Renal cortex interstitium (tissue), 11 donors: ENCODE measurements around the gene CCL25. TPM values are rescaled to one million over a fixed set of nuclear protein-coding genes. Genes with fewer than 3 reads are reported as not detected.
"Not testable (repeated sequence)": the region's sequence is repeated elsewhere in the genome, so short reads cannot be mapped to it uniquely, and the experiment has no call there.

Experiments
- DNase-seq, 11 donors: peaks; one replicate each; pipeline ENCODE4 v3.0.0-alpha.2; 2013; ENCODE audit warnings: low read depth in 9 of 11, low spot score in 4 of 11; ENCODE audit errors: extremely low read depth in 1 of 11
- polyA plus RNA-seq, 3 donors: library from polyadenylated mRNA; unstranded; fragments of 120-200 nt; gene quantifications; one replicate each; pipeline ENCODE4 v1.2.1, GENCODE V29; 2013; ENCODE audit not compliant: insufficient read length in 3 of 3

The CCL25 gene
- polyA plus RNA-seq, 3 donors, result 0.26 to 0.64 (median 0.42) TPM

- no peak for DNase-seq
Observed at GRCh38 chr19:8081569-8082550, 29.3 kb downstream of the CCL25 start.

- DNase-seq, result no peak
Observed at GRCh38 chr19:8083141-8083540, 30.6 kb downstream of the CCL25 start.

GRCh38 chr19:8084152-8084551 is 31.6 kb downstream of the CCL25 start:
- no peak for DNase-seq

- no peak for DNase-seq
Observed at GRCh38 chr19:8085598-8086408, 33.2 kb downstream of the CCL25 start.

GRCh38 chr19:8086849-8087248 is 34.3 kb downstream of the CCL25 start:
- DNase-seq, result no peak

GRCh38 chr19:8087876-8088275 is 35.3 kb downstream of the CCL25 start:
- DNase-seq, result no peak

- DNase-seq, result no peak
Observed at GRCh38 chr19:8088752-8089663, 36.4 kb downstream of the CCL25 start.

- no peak for DNase-seq
Observed at GRCh38 chr19:8089664-8090601, 37.4 kb downstream of the CCL25 start.

- DNase-seq, result no peak
Observed at GRCh38 chr19:8090950-8091349, 38.4 kb downstream of the CCL25 start.

GRCh38 chr19:8093740-8094139 is 41.2 kb downstream of the CCL25 start:
- DNase-seq, result no peak

- DNase-seq, result no peak
Observed at GRCh38 chr19:8094336-8094735, 41.8 kb downstream of the CCL25 start.

GRCh38 chr19:8095354-8095886 is 42.9 kb downstream of the CCL25 start:
- no peak for DNase-seq

- no peak for DNase-seq
Observed at GRCh38 chr19:8096071-8096470, 43.5 kb downstream of the CCL25 start.

GRCh38 chr19:8097198-8097597 is 44.6 kb downstream of the CCL25 start:
- no peak for DNase-seq

GRCh38 chr19:8097681-8098567 is 45.4 kb downstream of the CCL25 start:
- DNase-seq, result no peak

- no peak for DNase-seq
Observed at GRCh38 chr19:8101311-8101710, 48.8 kb downstream of the CCL25 start.

GRCh38 chr19:8101910-8102309 is 49.4 kb downstream of the CCL25 start:
- not testable (repeated sequence) for DNase-seq
